ENCODE results near the gene SRBD1.
"Not testable (repeated sequence)": the region's sequence is repeated elsewhere in the genome, so short reads cannot be mapped to it uniquely, and the experiment has no call there.

SRBD1 gene

GRCh38 chr2:45460825-45461224 lies 150.2 kb downstream of the SRBD1 start:
- no peak for DNase-seq

- DNase-seq, result no peak
These were observed 151.2 kb downstream of the SRBD1 start for GRCh38 chr2:45459860-45460259.

GRCh38 chr2:45458909-45459563 lies 152.0 kb downstream of the SRBD1 start:
- peak; percentile 61 for DNase-seq

- DNase-seq, result no peak
These were observed 153.7 kb downstream of the SRBD1 start for GRCh38 chr2:45457211-45457945.

- no peak for DNase-seq
These were observed 158.2 kb downstream of the SRBD1 start for GRCh38 chr2:45452866-45453265.

GRCh38 chr2:45450634-45451033 lies 160.4 kb downstream of the SRBD1 start:
- DNase-seq, result no peak

- DNase-seq, result no peak
These were observed 162.8 kb downstream of the SRBD1 start for GRCh38 chr2:45448217-45448616.

- no peak for DNase-seq
These were observed 165.1 kb downstream of the SRBD1 start for GRCh38 chr2:45446016-45446415.

GRCh38 chr2:45445037-45445436 lies 166.0 kb downstream of the SRBD1 start:
- no peak for DNase-seq

- no peak for DNase-seq
These were observed 168.1 kb downstream of the SRBD1 start for GRCh38 chr2:45443012-45443411.

GRCh38 chr2:45442026-45442425 lies 169.0 kb downstream of the SRBD1 start:
- DNase-seq, result no peak

GRCh38 chr2:45441571-45441970 lies 169.5 kb downstream of the SRBD1 start:
- no peak for DNase-seq

- peak; percentile 2 for DNase-seq
These were observed 171.0 kb downstream of the SRBD1 start for GRCh38 chr2:45439788-45440773.

GRCh38 chr2:45438872-45439665 lies 172.0 kb downstream of the SRBD1 start:
- no peak for DNase-seq

- no peak for DNase-seq
These were observed 174.6 kb downstream of the SRBD1 start for GRCh38 chr2:45436456-45436855.

- peak; percentile 48 for DNase-seq
These were observed 175.8 kb downstream of the SRBD1 start for GRCh38 chr2:45435316-45435715.

GRCh38 chr2:45433363-45433762 lies 177.7 kb downstream of the SRBD1 start:
- no peak for DNase-seq

GRCh38 chr2:45432406-45432805 lies 178.7 kb downstream of the SRBD1 start:
- peak; percentile 28 for DNase-seq

GRCh38 chr2:45426025-45426424 lies 185.0 kb downstream of the SRBD1 start:
- DNase-seq, result not testable (repeated sequence)

- DNase-seq, result no peak
These were observed 188.1 kb downstream of the SRBD1 start for GRCh38 chr2:45422921-45423320.

- no peak for DNase-seq
These were observed 192.5 kb downstream of the SRBD1 start for GRCh38 chr2:45418532-45418931.

GRCh38 chr2:45415534-45416123 lies 195.4 kb downstream of the SRBD1 start:
- DNase-seq, result no peak
